ENCODE measurements around the gene MARCKSL1. TPM values are rescaled to one million over a fixed set of nuclear protein-coding genes. Genes with fewer than 3 reads are reported as not detected.

Gene MARCKSL1
- total and polyA plus RNA-seq, 4 donors, result 28.4 to 78.4 (median 39.5) TPM

DNA sequence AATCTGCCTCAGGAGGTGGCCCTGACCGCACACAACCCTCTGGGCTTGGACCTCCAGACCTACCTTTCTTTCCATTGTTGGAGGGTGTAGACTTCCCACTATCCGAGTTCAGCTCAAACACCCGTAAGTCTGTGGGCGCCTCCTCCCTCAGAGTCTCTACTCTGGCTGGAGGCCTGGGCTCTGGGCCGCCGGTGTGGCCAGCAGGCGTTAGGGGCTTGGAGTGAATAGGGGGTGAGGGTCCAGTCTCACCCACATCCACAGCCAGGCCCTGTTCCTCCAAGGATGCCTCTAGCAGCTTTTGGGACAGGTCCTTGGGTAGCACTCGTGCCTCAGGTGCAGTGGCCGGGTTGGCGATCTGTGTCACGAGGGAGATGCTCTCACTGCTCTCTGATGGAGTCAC, 40.2 kb upstream of the MARCKSL1 start:
- Histone ChIP-seq H3K27me3 (ENCODE audit: control insufficient read depth in 3 of 3, insufficient read depth in 3 of 3, low read length in 2 of 3) (no peaks in the 10 kb centered on the region), H3K9ac (ENCODE audit: insufficient read depth in 1 of 2, low read length in 2 of 2) (no peak overlapping the region), H3K9me3 (ENCODE audit: control insufficient read depth in 4 of 4, insufficient read depth in 3 of 4, low read length in 3 of 4) (no peaks in the 10 kb centered on the region), H3K27ac (ENCODE audit: low read depth in 1 of 2, low read length in 1 of 2) (no peak overlapping the region), H3K4me1 (ENCODE audit: control insufficient read depth in 5 of 5, insufficient read depth in 5 of 5, low read length in 5 of 5) (peaks cover 0 to 2% (median 0%) of the 10 kb centered on the region in 5 donors), H3K36me3 (ENCODE audit: control insufficient read depth in 4 of 4, insufficient read depth in 4 of 4, low read length in 4 of 4) (peaks cover 49 to 73% (median 60%) of the 10 kb centered on the region in 4 donors), H3K4me3 (no peak overlapping the region)
- no peak for DNase-seq
- 93 to 95% methylated on average over 11 of the region's 11 CpGs for WGBS, 2 donors
- ATAC-seq (ENCODE audit: insufficient read depth, low FRiP score), result no peak
- TF ChIP-seq, protein P1, sequence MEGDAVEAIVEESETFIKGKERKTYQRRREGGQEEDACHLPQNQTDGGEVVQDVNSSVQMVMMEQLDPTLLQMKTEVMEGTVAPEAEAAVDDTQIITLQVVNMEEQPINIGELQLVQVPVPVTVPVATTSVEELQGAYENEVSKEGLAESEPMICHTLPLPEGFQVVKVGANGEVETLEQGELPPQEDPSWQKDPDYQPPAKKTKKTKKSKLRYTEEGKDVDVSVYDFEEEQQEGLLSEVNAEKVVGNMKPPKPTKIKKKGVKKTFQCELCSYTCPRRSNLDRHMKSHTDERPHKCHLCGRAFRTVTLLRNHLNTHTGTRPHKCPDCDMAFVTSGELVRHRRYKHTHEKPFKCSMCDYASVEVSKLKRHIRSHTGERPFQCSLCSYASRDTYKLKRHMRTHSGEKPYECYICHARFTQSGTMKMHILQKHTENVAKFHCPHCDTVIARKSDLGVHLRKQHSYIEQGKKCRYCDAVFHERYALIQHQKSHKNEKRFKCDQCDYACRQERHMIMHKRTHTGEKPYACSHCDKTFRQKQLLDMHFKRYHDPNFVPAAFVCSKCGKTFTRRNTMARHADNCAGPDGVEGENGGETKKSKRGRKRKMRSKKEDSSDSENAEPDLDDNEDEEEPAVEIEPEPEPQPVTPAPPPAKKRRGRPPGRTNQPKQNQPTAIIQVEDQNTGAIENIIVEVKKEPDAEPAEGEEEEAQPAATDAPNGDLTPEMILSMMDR (IDR thresholded peaks at IDR 0.05; ENCODE audit: control extremely low read depth, extremely low read depth), result no peak

DNA sequence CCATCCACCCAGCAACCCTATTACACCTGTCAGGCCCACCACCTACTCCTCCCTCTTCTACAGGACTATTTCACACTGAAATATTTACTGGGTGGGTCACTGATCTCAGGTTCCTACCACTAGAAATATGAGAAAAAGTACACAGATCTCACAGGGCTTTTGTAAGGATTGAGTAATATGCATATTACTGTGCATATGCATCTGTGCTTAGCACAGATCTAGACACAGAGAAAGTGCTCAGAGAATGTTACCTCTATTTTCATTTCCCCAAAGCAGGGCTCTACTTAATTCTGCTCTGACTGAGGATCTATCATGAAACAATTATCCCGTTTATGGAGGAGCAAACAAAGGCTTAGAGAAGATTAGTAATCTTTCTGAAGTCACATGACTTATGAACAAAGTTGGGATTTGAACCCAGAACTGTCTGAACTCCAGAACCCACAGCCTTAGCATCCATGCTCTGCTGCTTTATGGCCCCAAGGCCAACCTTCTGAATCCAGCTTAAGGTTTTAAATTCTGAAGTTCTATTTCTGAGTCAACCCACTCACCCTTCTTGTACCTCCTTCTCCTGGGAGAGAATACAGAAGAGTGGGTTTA, 38.1 kb upstream of the MARCKSL1 start:
- Histone ChIP-seq H3K36me3 (ENCODE audit: control insufficient read depth in 4 of 4, insufficient read depth in 4 of 4, low read length in 4 of 4) (peaks cover 37 to 63% (median 50%) of the 10 kb centered on the region in 4 donors), H3K9me3 (ENCODE audit: control insufficient read depth in 4 of 4, insufficient read depth in 3 of 4, low read length in 3 of 4) (no peaks in the 10 kb centered on the region), H3K27me3 (ENCODE audit: control insufficient read depth in 3 of 3, insufficient read depth in 3 of 3, low read length in 2 of 3) (no peaks in the 10 kb centered on the region), H3K4me1 (ENCODE audit: control insufficient read depth in 5 of 5, insufficient read depth in 5 of 5, low read length in 5 of 5) (peaks cover 0 to 2% (median 0%) of the 10 kb centered on the region in 5 donors), H3K9ac (ENCODE audit: insufficient read depth in 1 of 2, low read length in 2 of 2) (no peak overlapping the region), H3K4me3 (no peak overlapping the region), H3K27ac (ENCODE audit: low read depth in 1 of 2, low read length in 1 of 2) (no peak overlapping the region)
- 83 to 89% methylated on average over 1 of the region's 1 CpG for WGBS, 2 donors
- TF ChIP-seq, protein P1 (IDR thresholded peaks at IDR 0.05; ENCODE audit: control extremely low read depth, extremely low read depth), result no peak
- ATAC-seq (ENCODE audit: insufficient read depth, low FRiP score), result no peak
- no peak for DNase-seq

DNA sequence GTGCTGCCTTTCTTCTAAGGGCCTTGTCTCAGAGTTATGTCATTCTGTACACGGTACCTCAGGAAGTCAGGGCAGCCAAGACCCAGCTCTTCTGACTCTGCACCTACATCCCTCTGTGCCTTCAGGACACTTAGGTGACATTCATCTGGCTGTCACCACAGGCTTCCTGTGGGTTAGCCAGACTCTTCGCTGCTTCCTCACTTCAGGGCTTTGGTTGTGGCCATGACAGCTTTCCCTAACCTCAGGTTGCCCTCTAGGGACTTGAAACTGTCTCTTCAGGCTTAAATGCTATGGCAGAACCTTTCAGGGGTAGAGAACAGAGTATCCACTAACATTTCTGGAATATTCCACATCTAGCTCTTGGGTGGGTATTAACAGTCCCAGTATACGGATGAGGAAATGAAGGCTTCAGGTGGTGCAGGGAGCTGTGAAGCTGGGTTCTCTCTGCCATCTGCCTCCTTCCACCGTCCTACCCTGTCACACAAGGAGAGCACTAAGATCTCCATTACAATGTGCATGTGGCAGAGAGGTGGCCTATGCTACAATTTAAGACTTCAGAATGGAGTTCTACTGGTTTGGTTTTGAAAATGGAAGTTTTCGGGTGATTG, 36.2 kb upstream of the MARCKSL1 start:
- no peak for DNase-seq
- 62 to 69% methylated on average over 5 of the region's 5 CpGs for WGBS, 2 donors
- H3K27me3 ChIP-seq (ENCODE audit: control insufficient read depth in 3 of 3, insufficient read depth in 3 of 3, low read length in 2 of 3), result no peaks in the 10 kb centered on the region
- no peaks in the 10 kb centered on the region for H3K9me3 ChIP-seq (ENCODE audit: control insufficient read depth in 4 of 4, insufficient read depth in 3 of 4, low read length in 3 of 4)
- no peaks in the 10 kb centered on the region for H3K4me1 ChIP-seq (ENCODE audit: control insufficient read depth in 5 of 5, insufficient read depth in 5 of 5, low read length in 5 of 5)
- TF ChIP-seq, protein P1 (IDR thresholded peaks at IDR 0.05; ENCODE audit: control extremely low read depth, extremely low read depth), result no peak
- H3K9ac ChIP-seq (ENCODE audit: insufficient read depth in 1 of 2, low read length in 2 of 2), result no peak overlapping the region
- H3K36me3 ChIP-seq (ENCODE audit: control insufficient read depth in 4 of 4, insufficient read depth in 4 of 4, low read length in 4 of 4), result peaks cover 42 to 60% (median 49%) of the 10 kb centered on the region in 4 donors
- H3K27ac ChIP-seq (ENCODE audit: low read depth in 1 of 2, low read length in 1 of 2), result no peak overlapping the region
- no peak overlapping the region for H3K4me3 ChIP-seq
- no peak for ATAC-seq (ENCODE audit: insufficient read depth, low FRiP score)

Data from lung (tissue), 12 donors.